A549 (cell line): ENCODE data around the gene GPR153.

ENCODE experiments used
- BHLHE40 ChIP-seq: IDR thresholded peaks from 2 replicates; pipeline ENCODE4 v1.6.1; 2012; ENCODE audit warnings: low read depth, low read length, inconsistent platforms
- EP300 ChIP-seq, 2 experiments: fragments of >200 bp; sonication (Bioruptor Twin); formaldehyde crosslinking; IDR thresholded peaks; 2 replicates in 1 of 2; 3 replicates in 1 of 2; pipeline ENCODE4 v1.6.1; 2016 to 2017
- JUN ChIP-seq, 2 experiments: fragments of >200 bp; sonication (Bioruptor Twin); formaldehyde crosslinking; IDR thresholded peaks; 2 replicates in 1 of 2; 3 replicates in 1 of 2; pipeline ENCODE4 v1.6.1; 2016 to 2017
- RCOR1 ChIP-seq: fragments of 150-350 bp; IDR thresholded peaks from 2 replicates; pipeline ENCODE4 v1.6.1; 2014; ENCODE audit warnings: antibody characterized with exemption, low read length, low read depth
- RFX5 ChIP-seq: fragments of 450-650 bp; IDR thresholded peaks from 2 replicates; pipeline ENCODE4 v1.7.1; 2014; ENCODE audit warnings: antibody characterized with exemption, mild to moderate bottlenecking, moderate library complexity
- TF ChIP-seq, protein P1 (sequence below): fragments of >200 bp; sonication (Bioruptor Twin); formaldehyde crosslinking; IDR thresholded peaks from 3 replicates; pipeline ENCODE4 v1.5.1; 2016
- TF ChIP-seq, protein P2 (sequence below): IDR thresholded peaks from 2 replicates; pipeline ENCODE4 v1.6.1; 2012
- TF ChIP-seq, protein P3 (sequence below): IDR thresholded peaks from 2 replicates; pipeline ENCODE4 v1.6.1; 2012
- TF ChIP-seq, protein P4 (sequence below): fragments of 450-650 bp; IDR thresholded peaks from 2 replicates; pipeline ENCODE4 v1.6.1; 2014; ENCODE audit warnings: antibody characterized with exemption

DNA sequence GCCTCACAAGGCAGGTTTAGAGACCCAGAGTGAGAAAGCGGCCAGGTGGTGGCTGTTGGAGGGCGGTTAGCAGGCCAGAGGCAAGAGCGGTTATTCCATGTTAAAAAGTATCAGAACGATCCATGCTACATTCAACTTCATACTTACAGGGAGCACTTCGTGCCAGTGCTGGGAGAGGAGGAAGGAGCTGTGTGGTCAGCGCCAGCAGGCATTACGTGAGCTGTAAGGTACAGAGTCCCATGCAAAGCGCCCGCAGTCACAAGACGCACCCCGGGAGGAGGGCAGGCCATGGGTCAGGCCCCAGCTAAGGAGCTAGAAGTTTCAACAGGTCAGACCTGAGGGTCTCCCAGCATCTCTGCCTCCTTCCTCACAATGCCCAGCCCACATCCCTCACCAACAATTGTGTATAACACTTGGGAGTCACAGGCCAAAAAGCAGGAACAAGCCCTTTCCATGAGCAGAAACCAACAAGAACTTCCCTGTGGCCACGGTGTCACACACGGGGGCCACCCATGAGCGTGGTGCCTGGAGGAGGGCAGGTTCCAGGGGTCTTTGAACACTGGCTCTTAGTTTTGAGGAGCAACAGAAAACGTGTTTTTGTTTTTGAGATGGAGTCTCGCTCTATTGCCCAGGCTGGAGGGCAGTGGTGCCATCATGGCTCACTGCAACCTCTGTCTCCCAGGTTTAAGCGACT, 21.8 kb upstream of the GPR153 start:
- TF ChIP-seq EP300 (IDR thresholded peaks at IDR 0.05): no peak
- TF ChIP-seq RCOR1: no peak
- TF ChIP-seq RFX5: no peak
- TF ChIP-seq, protein P1, sequence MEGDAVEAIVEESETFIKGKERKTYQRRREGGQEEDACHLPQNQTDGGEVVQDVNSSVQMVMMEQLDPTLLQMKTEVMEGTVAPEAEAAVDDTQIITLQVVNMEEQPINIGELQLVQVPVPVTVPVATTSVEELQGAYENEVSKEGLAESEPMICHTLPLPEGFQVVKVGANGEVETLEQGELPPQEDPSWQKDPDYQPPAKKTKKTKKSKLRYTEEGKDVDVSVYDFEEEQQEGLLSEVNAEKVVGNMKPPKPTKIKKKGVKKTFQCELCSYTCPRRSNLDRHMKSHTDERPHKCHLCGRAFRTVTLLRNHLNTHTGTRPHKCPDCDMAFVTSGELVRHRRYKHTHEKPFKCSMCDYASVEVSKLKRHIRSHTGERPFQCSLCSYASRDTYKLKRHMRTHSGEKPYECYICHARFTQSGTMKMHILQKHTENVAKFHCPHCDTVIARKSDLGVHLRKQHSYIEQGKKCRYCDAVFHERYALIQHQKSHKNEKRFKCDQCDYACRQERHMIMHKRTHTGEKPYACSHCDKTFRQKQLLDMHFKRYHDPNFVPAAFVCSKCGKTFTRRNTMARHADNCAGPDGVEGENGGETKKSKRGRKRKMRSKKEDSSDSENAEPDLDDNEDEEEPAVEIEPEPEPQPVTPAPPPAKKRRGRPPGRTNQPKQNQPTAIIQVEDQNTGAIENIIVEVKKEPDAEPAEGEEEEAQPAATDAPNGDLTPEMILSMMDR: no peak
- TF ChIP-seq, protein P2, sequence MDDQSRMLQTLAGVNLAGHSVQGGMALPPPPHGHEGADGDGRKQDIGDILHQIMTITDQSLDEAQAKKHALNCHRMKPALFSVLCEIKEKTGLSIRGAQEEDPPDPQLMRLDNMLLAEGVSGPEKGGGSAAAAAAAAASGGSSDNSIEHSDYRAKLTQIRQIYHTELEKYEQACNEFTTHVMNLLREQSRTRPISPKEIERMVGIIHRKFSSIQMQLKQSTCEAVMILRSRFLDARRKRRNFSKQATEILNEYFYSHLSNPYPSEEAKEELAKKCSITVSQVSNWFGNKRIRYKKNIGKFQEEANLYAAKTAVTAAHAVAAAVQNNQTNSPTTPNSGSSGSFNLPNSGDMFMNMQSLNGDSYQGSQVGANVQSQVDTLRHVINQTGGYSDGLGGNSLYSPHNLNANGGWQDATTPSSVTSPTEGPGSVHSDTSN: no peak
- TF ChIP-seq, protein P3, sequence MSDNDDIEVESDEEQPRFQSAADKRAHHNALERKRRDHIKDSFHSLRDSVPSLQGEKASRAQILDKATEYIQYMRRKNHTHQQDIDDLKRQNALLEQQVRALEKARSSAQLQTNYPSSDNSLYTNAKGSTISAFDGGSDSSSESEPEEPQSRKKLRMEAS: no peak
- no peak for TF ChIP-seq JUN (IDR thresholded peaks at IDR 0.05)
- TF ChIP-seq BHLHE40: no peak
- TF ChIP-seq, protein P4, sequence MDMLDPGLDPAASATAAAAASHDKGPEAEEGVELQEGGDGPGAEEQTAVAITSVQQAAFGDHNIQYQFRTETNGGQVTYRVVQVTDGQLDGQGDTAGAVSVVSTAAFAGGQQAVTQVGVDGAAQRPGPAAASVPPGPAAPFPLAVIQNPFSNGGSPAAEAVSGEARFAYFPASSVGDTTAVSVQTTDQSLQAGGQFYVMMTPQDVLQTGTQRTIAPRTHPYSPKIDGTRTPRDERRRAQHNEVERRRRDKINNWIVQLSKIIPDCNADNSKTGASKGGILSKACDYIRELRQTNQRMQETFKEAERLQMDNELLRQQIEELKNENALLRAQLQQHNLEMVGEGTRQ: no peak
